ENCODE results near the gene KCNH5.

KCNH5 gene, protein sequence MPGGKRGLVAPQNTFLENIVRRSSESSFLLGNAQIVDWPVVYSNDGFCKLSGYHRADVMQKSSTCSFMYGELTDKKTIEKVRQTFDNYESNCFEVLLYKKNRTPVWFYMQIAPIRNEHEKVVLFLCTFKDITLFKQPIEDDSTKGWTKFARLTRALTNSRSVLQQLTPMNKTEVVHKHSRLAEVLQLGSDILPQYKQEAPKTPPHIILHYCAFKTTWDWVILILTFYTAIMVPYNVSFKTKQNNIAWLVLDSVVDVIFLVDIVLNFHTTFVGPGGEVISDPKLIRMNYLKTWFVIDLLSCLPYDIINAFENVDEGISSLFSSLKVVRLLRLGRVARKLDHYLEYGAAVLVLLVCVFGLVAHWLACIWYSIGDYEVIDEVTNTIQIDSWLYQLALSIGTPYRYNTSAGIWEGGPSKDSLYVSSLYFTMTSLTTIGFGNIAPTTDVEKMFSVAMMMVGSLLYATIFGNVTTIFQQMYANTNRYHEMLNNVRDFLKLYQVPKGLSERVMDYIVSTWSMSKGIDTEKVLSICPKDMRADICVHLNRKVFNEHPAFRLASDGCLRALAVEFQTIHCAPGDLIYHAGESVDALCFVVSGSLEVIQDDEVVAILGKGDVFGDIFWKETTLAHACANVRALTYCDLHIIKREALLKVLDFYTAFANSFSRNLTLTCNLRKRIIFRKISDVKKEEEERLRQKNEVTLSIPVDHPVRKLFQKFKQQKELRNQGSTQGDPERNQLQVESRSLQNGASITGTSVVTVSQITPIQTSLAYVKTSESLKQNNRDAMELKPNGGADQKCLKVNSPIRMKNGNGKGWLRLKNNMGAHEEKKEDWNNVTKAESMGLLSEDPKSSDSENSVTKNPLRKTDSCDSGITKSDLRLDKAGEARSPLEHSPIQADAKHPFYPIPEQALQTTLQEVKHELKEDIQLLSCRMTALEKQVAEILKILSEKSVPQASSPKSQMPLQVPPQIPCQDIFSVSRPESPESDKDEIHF

DNA sequence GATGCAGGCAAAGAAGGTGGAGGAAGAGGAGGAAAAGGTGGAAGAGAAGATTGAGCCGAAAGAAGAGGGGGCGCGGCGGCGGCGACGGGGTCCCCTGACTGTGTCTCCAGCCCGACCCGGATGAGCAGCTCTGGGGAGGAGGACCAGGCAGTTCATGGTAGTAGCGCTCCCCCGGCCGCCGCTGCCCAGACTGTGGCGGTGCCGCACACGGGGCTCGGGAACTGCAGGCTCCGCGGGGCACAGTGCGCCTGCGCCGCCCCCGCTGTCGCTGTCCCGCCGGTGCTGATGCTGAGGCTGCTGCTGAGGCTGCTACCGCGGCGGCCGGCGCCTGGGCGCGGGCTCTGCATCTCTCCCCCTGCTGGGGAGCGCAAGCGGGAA, at the start of gene KCNH5:
TSS of gene KCNH5 (minus strand) at position 225 of the 378 bp plus-strand sequence. CDS start 272 bp downstream, outside the sequence.
- no peak for DNase-seq (ENCODE audit: low read depth in 2 of 2, low spot score in 1 of 2)

DNA sequence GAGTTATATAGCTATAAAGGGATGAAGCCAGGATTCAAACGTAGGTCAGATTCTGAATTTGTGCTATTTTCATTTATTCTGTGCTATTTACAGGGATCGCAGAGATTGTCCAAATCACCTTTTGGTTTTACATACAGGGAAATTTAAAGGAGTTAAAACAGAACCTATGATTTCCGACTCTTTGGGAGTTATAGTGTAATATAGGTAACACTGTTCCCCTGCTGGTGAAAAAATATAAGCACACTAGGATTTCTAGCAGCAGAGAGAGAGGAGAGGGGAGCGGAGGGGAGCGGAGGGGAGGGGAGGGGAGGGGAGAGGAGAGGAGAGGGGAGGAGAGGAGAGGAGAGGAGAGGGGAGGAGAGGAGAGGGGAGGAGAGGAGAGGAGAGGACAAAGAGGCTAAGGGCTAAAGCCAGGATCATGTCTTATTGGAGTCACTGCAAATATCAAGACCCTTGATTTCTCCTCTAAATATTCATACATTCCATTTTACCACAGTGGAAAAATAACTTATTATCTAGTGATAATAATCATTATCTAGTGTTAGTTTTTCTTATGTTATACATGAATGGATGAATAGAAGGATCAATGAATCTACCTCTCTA, 46.2 kb upstream of the KCNH5 start:
- DNase-seq (ENCODE audit: low read depth in 2 of 2, low spot score in 1 of 2) = no peak

- DNase-seq (ENCODE audit: low read depth in 2 of 2, low spot score in 1 of 2) = no peak
Observed at GRCh38 chr14:63088865-63089264, 43.6 kb upstream of the KCNH5 start.

GRCh38 chr14:63078569-63078968, 33.3 kb upstream of the KCNH5 start:
- no peak for DNase-seq (ENCODE audit: low read depth in 2 of 2, low spot score in 1 of 2)

DNA sequence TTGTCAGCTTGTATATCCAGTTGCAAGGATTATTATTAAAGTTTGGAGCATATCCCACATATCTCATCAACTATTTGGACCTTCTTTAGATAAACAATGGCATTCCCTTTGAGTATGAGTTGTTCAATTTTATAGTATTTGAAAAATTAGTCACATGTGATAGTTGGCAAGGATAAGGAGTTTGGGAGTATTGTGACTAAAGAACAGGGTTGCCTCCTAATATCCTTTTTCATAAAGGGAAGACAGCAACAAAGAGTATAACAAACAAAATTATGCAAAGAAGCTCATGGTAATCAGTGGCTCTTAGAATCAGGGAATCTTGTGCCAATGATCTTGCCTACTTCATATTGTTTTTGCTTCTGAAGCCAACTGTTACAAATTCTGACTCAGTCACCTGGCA, 31.2 kb upstream of the KCNH5 start:
- no peak for DNase-seq (ENCODE audit: low read depth in 2 of 2, low spot score in 1 of 2)

DNA sequence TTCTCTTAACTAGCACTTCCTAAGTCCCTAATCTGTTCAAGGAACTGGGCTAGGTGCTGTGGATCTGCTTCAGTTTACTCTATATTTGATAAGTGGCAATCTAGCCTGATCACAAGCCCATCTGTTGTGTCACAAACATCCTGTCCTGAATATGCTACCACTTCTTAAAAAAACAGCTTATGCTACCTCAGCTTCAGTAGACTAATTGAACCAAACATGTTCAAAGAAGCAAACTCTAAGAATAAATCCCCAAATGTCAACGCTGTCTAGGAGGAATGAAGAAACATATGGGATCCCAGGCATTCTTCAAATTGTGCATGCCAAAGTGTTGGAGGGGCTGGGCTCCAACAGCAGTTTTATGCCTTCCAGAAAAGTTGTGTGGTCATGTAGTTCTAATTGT, 10.4 kb upstream of the KCNH5 start:
- DNase-seq (ENCODE audit: low read depth in 2 of 2, low spot score in 1 of 2) = no peak

DNA sequence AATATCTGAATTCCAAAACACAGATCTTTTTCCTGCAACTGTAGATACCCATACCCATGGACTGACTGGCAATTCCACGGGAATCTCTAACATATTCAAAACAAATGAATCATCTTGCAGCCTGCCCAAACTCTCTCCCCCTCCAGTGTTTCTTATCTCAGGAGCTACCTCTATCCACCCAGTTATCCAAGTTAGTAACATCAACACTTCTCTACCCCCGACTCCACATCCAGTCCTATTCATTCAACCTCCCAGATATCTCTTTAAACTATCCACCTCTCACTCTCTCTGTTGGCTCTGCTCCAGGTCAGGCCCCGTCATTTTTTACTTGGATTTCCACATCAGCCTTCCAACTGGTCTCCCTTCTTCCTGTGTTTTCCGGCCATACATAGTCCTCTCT, 6.7 kb upstream of the KCNH5 start:
- DNase-seq (ENCODE audit: low read depth in 2 of 2, low spot score in 1 of 2) = no peak

- DNase-seq (ENCODE audit: low read depth in 2 of 2, low spot score in 1 of 2) = no peak
Observed at GRCh38 chr14:63051301-63051700, 6.0 kb upstream of the KCNH5 start.

- DNase-seq (ENCODE audit: low read depth in 2 of 2, low spot score in 1 of 2) = no peak
Observed at GRCh38 chr14:63050694-63051093, 5.4 kb upstream of the KCNH5 start.

DNA sequence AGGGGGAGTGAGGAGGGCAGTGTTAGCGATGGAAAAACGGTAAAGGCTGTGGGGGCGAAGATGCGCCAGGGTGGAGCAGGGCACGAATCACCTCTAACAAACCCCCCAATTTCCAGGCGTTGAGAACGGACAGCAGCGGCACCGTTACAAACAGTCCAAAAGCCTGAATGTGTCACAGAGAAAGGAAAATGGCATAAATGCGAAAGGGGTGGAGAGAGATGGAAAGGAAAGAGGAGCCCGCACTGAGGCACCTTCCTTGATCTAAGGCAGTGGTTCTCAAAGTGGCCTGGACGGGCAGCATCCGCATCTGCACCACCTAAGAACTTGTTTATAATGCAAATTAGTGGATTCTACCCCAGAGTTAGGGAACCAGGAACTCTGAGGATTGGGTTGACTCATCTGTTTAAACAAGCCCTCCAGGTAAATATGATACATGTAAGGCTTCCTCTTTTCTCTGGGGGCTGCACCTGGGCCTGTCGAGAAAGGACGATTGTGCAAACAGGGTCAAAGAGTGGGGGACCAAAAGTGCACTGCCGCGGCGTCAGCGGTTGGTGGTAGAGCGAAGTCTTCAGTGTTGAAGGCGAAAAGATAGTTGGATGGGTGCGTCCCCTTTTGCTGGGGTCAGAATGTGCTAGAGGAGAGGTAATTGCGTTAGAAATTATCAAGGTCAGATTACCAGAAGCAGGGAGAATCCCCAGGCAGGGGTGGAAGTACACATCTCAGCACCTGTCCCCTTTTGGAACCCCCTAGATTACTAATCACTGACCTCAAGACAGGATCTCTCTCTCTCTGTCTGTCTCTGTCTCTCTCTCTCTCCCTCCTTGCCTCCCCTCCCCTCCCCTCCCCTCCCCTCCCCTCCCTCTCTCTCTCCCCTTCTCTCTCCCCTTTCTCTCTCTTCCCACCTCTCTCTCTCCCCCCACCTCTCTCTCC, 1.3 kb upstream of the KCNH5 start:
- no peak for DNase-seq (ENCODE audit: low read depth in 2 of 2, low spot score in 1 of 2)

DNA sequence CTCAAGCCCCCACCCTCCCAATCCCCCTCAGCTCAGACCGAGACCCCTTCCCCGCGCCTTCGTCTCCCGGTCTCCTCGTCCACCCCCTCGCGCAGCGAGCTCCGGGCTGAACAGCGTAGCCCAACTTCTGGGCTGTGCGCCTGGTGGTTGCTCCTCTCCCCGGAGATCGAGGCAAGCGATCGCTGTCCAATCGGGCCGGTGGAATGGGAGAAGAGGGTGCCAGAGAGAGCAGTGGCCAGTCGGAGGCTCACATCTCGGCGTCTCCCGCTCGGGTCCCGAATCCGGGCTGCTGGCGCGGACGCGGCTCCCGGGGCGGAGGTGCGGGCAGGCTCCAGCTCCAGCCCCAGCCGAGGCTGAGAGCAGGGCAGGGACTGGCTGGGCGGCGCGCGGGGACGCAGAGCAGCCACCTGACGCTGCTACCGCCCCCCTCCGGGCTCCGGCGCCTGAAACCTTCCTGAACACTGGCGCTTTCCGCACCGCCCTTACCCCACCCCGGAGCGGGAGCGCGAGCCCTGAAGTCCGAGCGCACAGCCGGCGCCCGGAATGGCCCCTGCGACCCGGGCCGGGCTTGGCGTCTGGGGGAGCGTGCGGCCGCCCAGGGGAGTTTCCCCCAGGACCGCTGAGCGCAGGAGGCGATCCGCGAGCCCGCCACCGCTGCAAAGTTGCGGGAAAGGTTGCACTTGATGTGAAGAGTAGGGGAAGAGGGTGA, 508 bp upstream of the KCNH5 start:
- no peak for DNase-seq (ENCODE audit: low read depth in 2 of 2, low spot score in 1 of 2)

DNA sequence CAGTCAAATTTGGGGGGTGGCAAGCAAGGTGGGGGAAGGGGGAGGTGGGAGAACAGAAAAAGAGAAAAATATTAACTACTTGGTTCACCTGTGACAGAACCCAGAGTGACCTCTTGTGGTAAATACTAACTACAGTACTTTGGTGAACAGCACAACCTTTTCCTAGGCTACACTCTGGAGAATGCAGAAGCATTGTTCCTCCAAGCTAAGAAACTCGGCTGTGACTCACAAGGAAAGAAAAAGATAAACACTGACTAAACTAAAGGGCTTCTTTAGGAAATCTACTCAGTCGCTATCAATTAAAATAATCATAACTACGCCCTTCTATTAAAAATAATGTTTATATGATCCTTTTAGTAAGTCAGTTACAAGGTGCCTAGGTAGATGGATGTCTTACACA, 5.4 kb downstream of the KCNH5 start:
- no peak for DNase-seq (ENCODE audit: low read depth in 2 of 2, low spot score in 1 of 2)

DNA sequence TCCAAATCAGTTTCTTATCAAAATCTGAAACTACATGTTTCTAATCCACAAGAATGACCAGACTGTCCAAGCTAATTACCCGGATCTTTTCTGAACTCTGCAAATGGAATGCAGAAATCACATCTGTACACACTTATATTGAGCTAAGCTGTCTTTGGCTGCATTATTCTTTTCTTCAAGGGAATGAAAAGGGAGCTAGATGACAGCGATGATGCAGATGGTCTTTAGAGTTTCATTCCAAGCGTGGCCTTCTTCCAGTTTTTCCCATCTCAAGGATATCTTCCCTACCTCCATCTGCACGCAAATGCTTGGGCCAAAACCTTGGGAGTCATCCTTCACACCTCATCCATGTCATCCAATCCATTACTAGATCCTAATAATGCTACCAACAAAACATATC, 12.6 kb downstream of the KCNH5 start:
- no peak for DNase-seq (ENCODE audit: low read depth in 2 of 2, low spot score in 1 of 2)

- DNase-seq (ENCODE audit: low read depth in 2 of 2, low spot score in 1 of 2) = no peak
Observed at GRCh38 chr14:63032076-63032475, 13.2 kb downstream of the KCNH5 start.

- DNase-seq (ENCODE audit: low read depth in 2 of 2, low spot score in 1 of 2) = no peak
Observed at GRCh38 chr14:63030113-63030512, 15.1 kb downstream of the KCNH5 start.

DNA sequence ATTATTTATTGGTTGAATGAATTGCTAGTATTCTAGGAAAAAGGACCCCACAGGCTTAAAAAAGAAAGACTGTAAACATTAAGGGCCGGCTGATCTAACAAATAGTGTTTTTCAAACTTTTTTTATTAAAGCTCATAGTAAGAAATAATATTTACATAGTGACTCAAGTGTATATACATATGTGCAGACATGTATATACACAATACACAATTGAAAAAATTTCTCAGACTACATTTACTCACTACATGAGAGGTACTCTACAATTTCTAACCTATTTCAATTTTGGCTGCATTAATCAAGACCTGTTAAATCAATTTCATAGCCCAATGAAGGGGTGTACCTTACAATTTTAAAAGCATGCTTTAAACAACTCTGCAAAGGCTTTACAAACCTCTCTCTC, 17.5 kb downstream of the KCNH5 start:
- DNase-seq (ENCODE audit: low read depth in 2 of 2, low spot score in 1 of 2) = no peak

DNA sequence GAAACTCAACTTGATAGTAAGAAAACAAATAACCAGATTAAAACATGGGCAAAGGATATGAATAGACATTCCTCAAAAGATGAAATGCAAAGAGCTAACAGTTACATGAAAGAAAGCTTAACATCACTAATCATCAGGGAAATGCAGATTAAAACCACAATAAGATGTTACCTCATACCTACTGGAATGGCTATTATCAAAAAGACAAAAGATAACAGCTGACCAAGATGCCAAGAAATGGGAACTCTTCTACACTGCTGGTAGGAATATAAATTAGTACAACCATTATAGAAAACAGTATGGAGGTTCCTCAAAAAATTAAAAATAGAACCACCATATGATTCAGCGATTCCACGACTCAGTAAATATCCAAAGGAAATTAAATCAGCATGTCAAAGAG, 18.8 kb downstream of the KCNH5 start:
- DNase-seq (ENCODE audit: low read depth in 2 of 2, low spot score in 1 of 2) = no peak

- no peak for DNase-seq (ENCODE audit: low read depth in 2 of 2, low spot score in 1 of 2)
Observed at GRCh38 chr14:63014621-63015020, 30.6 kb downstream of the KCNH5 start.

- no peak for DNase-seq (ENCODE audit: low read depth in 2 of 2, low spot score in 1 of 2)
Observed at GRCh38 chr14:63012171-63012570, 33.1 kb downstream of the KCNH5 start.

- no peak for DNase-seq (ENCODE audit: low read depth in 2 of 2, low spot score in 1 of 2)
Observed at GRCh38 chr14:63011623-63012022, 33.6 kb downstream of the KCNH5 start.

Measured in stimulated activated CD8-positive, alpha-beta memory T cell treated with anti-CD3 and anti-CD28 coated beads, Interleukin-4, amount 100 ng/mL, for 1 hour (primary cell).